D721Med (cell line): ENCODE data around the gene RELT.

Experiments used
- DNase-seq: peaks from one replicate; pipeline ENCODE4 v3.0.0; 2011; ENCODE audit warnings: low spot score; ENCODE audit not compliant: insufficient read length
- FAIRE-seq: peaks from 2 replicates; lab custom pipeline; 2011; peaks lifted over from hg19 to GRCh38; lab: Jason Lieb, UNC
- TF ChIP-seq, protein P1 (sequence below): IDR thresholded peaks from 2 replicates; pipeline ENCODE4 v1.5.1; 2012; ENCODE audit warnings: mild to moderate bottlenecking, control low read depth; ENCODE audit not compliant: insufficient read depth; ENCODE audit errors: missing control alignments

RELT gene

DNA sequence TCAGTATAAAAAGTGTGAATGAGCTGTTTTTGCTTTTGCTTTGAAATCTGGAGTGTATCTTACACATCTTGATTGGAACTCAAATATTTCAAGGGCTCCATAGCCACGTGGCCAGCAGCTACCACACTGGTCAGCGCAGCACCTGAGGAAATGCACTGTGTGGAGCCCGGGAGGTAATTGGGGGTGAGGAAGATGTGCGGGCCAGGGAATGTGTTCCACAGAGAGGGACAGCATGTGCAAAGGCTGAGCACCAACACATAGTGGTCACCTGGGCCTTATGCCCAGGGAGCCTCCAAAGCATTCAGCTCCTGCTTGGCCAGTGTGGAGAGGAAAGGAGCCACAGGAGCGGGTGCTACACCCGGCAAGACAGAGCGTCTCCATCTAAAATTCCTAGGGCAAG is 20.8 kb downstream of the RELT start:
- TF ChIP-seq, protein P1, sequence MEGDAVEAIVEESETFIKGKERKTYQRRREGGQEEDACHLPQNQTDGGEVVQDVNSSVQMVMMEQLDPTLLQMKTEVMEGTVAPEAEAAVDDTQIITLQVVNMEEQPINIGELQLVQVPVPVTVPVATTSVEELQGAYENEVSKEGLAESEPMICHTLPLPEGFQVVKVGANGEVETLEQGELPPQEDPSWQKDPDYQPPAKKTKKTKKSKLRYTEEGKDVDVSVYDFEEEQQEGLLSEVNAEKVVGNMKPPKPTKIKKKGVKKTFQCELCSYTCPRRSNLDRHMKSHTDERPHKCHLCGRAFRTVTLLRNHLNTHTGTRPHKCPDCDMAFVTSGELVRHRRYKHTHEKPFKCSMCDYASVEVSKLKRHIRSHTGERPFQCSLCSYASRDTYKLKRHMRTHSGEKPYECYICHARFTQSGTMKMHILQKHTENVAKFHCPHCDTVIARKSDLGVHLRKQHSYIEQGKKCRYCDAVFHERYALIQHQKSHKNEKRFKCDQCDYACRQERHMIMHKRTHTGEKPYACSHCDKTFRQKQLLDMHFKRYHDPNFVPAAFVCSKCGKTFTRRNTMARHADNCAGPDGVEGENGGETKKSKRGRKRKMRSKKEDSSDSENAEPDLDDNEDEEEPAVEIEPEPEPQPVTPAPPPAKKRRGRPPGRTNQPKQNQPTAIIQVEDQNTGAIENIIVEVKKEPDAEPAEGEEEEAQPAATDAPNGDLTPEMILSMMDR, result no peak
- FAIRE-seq, result no peak
- DNase-seq, result no peak

DNA sequence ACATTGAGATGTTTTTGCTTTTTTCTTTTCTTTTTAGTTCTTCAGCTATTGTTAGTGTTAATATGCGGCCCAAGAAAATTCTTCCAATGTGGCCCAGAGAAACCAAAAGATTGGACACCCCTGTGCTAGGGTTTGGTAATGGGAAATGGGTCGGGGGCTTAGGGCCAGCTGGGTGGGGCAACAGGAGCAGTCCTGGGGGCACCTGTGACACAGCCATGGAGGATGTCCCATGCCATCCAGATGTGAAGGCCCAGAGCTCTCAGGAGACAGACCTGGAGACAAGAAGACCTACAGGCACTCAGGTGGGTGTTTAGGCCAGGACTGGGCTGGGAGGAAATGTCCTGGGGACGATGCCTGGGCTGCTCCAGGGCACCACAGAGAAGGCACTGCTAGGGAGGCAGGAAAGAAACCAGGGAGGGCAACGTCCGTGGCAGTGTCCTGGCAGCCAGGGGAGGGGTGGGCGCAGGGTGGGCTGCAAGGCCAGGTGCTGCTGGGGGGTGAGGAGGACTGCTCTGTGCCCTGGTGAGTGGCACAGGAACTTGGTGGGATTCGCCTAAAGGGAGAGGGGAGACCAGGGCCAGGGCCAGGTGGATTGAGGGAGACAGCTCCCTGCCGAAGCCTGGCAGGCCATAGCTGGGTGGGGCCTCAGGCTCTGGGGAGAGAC is 21.4 kb downstream of the RELT start:
- no peak for DNase-seq
- FAIRE-seq, result no peak
- TF ChIP-seq, protein P1, result no peak

DNA sequence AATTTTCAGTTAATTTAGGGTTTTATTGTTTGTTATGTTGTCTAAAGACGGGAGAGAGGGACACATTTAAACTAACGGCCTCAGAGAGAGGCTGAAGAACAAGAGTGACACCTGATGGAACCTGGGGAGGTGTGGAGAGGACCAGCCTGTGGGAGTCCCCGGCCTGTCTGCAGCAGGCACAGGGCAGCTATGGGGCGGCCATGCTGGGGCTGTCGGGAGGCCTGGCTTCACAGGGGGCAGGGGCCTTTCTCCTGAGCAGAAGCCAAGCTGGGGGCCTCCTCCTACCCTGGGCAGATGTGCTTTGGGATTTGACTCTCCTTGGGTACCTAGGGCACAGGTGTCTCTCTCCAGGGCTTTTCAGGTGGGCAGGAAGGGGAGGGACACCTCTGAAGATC is 21.9 kb downstream of the RELT start:
- DNase-seq, result no peak
- TF ChIP-seq, protein P1, result no peak
- no peak for FAIRE-seq

DNA sequence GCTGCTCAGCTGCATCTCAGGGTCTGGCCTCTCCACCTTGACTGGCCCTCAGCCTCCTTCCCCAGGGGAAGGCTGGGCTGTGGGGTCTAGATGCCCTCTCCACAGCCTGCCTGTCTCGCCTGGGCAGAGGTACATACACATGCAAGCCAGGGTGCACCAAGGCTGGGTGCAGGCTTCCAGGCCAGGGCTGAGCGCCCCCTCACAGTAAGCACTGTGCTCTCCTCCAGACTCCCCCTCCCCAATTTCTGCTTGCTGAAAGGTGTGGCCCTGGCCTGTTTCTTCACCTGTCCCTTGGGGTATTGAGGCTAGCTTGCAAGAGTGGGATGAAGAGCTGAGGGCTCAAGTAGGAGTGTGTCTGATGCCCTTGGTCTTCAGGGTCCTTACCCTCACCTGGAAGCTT is 22.5 kb downstream of the RELT start:
- FAIRE-seq (no peak), DNase-seq (no peak)
- TF ChIP-seq, protein P1, result no peak

DNA sequence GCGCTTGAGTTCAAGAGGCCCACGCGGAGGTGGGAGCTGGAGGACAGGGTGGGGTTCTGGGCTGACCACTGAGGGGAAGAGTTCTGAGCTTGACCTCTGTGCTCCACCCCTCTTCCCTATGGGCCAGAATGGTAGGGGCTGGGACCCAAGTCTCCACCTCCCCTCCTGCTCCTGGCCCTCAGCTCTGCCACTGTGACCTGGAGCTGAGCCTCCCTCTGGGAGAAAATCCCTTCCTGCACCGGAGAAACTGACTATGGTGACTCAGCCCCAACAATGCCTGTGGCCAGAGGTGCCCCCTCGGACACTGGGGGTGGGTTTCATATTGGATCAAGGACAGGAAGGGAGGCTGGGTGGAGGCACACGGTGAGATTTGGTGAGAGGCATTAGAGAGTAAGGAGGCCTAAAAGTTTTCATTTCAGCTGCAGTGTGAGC is 23.0 kb downstream of the RELT start:
- TF ChIP-seq, protein P1, result no peak
- DNase-seq, result no peak
- no peak for FAIRE-seq

DNA sequence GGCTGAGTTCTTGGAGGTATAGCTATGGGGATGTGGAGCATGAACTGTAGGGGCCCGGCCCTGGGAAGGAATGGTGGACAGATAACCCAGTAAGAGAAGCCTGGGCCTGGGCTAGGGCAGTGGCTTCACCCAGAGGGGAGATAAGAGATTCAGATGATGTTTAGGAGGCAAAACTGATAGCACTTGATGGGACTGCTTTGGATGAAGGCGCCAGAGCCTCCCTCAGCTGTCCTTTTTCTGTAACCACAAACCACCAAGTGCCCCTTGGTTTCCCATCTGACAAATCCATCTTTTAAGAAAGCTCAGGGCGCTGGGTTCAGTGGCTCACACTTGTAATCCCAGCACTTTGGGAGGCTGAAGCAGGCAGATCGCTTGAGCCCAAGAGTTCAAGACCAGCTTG is 23.4 kb downstream of the RELT start:
- FAIRE-seq (no peak), DNase-seq (no peak)

DNA sequence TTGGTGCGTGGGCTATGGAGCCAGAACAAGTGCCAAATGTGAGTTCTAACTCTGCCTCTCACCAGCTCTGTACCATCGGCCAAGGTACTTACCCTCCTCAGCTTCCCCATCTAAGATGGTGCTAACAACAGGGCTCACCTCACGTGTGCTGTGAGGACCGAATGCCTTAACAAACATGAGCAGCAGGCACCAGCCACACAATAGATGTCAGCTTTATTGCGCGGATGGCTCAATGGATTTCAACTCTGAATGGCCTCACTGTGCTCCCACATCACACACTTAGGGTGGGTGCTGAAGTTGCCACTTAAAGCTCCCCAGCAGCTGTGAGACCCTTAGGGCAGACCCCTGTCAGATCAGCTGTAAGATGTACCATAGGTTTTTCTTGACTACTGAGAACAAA is 24.1 kb downstream of the RELT start:
- no peak for FAIRE-seq

More for the DNA sequence above, 23.4 kb downstream of the RELT start:
- TF ChIP-seq, protein P1, result no peak

More for the DNA sequence above, 24.1 kb downstream of the RELT start:
- TF ChIP-seq, protein P1, result no peak
- DNase-seq, result no peak
